Measurements from ENCODE around the gene SH3RF1. TPM values are rescaled to one million over a fixed set of nuclear protein-coding genes. Genes with fewer than 3 reads are reported as not detected.

The SH3RF1 gene
- total RNA-seq, 1 donor: 41.9 TPM

- no peak for DNase-seq (ENCODE audit: low read depth)
These were observed 224.7 kb downstream of the SH3RF1 start for GRCh38 chr4:169045862-169046584.

GRCh38 chr4:169044714-169045447 is 225.9 kb downstream of the SH3RF1 start:
- H3K4me3 ChIP-seq (ENCODE audit: low read depth, low read length): no peak overlapping the region
- TF ChIP-seq CTCF (IDR thresholded peaks at IDR 0.05; ENCODE audit: insufficient read depth, low read depth, low read length): no peak
- DNase-seq (ENCODE audit: low read depth): no peak

More at GRCh38 chr4:169045862-169046584, 224.7 kb downstream of the SH3RF1 start:
- no peak overlapping the region for H3K4me3 ChIP-seq (ENCODE audit: low read depth, low read length)
- TF ChIP-seq CTCF (IDR thresholded peaks at IDR 0.05; ENCODE audit: insufficient read depth, low read depth, low read length): peak; percentile 25
